ENCODE data around the gene PRXL2A.
"Not testable (repeated sequence)": the region's sequence is repeated elsewhere in the genome, so short reads cannot be mapped to it uniquely, and the experiment has no call there.

PRXL2A gene

DNA sequence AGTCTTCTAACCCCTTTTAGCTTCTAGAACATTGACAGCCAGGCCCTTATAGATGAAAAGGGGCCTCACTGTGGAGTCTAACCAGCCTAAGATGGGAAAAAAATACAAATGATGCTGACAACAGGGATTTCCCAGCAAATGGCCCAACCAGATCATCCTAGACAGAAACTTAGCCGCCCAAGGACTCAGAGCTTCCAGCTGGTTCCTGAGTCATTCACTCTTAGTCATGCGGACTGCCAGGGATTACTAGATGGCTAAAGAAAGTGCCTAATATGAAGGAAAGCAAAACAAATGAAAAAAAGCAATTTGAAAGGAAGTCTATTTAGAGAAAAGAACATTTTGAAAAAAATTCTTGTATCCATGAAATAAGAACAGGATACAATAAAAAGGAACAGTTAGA, 69.5 kb downstream of the PRXL2A start:
- DNase-seq = no peak

- not testable (repeated sequence) for DNase-seq
Measured at GRCh38 chr10:80480373-80480772, 72.0 kb downstream of the PRXL2A start.

GRCh38 chr10:80480852-80481251, 72.5 kb downstream of the PRXL2A start:
- no peak for DNase-seq

GRCh38 chr10:80484243-80484642, 75.9 kb downstream of the PRXL2A start:
- no peak for DNase-seq

- DNase-seq = no peak
Measured at GRCh38 chr10:80484676-80485075, 76.3 kb downstream of the PRXL2A start.

DNA sequence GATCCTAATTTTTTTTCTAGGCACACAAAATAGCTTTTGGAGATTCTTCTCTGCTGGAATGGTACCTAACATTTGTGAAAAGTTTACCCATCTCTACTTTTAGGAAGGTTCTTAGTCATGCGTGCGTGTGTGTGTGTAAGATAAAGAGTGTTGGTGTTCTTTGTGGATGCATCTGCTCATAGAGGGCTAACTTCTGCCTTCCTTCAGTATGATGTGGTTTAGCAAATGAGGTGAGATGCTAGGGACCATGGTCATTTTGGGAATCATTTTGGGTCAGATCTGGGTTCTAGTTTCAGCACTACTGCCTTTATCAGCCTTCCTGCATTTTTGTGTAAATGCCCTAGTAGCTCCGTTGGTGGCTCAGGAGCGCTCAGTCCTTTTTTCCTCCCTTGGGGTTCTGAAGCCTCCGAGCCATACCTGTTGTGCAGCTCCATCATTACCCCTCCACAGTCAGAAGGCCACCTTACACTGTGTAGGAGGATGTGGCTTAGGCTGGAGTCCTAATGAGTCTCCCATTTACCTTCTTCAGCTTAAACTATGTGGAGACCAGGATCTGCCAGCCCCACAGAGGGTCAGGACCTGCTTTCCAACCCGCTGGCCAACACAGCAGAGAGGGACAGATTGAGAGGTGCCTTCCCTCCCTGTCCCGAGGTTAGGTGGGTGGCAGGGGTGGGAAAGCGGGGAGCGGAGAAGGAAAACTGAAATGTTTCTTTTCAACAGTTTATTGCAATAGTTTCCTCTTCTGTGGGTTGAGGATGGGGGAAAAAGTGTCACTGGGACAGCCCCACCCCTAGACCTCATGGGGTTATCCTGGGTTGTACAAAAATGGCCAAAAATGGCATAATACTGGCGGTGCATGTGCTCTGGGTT, 77.0 kb downstream of the PRXL2A start:
- no peak for DNase-seq

DNA sequence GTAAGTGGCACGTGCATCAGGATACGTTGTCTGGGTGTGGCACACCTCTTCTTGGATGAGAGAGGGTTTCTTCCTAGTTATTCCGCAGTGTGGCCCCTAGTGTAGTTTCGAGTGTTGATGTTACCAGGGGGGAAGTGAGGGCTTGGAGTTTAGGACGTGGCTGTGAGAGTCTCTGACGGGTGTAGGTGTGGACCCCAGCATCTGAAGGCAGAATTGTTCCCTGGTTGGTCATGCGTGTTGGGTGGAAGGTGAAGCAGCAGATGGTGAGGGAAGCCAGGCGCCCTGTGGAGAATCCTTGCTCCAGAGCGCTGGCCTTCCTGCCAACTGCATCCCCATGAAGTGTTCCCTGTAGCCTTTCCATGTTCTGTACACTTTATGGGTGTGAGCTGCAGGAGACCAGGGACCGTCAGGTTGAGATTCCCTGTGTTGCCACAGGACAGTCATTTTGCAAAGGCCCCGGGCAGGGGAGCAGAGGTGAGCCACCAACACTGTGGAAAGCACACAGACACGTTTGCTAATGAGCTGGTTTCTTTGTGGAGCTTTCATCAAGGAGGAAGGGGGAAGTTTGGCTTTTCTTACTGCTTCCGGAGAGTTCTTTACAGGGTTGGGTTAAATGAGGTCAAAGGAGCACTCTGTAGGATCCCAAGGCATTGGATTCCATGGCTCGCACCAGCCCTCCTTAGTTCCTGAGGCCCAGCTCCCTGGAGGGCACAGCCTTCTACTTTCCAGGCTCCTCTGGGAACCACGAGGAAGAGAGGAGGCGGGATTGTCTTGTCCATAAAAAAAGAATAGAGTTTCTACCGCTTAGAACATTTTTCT, 77.8 kb downstream of the PRXL2A start:
- no peak for DNase-seq

All from right hindlimb (tissue), 1 donor.